IMR-90 (cell line): ENCODE data around the gene CLCF1. TPM values are rescaled to one million over a fixed set of nuclear protein-coding genes. Genes with fewer than 3 reads are reported as not detected.
A peak's percentile ranks its signal among the peaks of the same experiment; 100 is the strongest.

Experiments used
- ATAC-seq: fragments of 200-7000 bp; cut with Tn5 transposase; 2 replicates; pipeline ENCODE4 v1.9.1; 2020; ENCODE audit warnings: low read depth, mild to moderate bottlenecking, moderate library complexity
- BruUV-seq: library from RNA; stranded (reverse); fragments of 400-500 nt; replicated peaks from 2 replicates; lab custom pipeline; 2021; lab: Mats Ljungman, UMichigan
- CTCF ChIA-PET: fragments of 300-600 bp; formaldehyde crosslinking; extraction: SDS; loops from one replicate; lab custom pipeline; 2021; ENCODE audit warnings: antibody characterized with exemption; lab: Yijun Ruan, JAX
- POLR2A ChIA-PET: fragments of 300-600 bp; sonication (Branson Sonifier 250); formaldehyde crosslinking; loops from one replicate; lab custom pipeline; 2022; ENCODE audit warnings: antibody characterized with exemption; ENCODE audit not compliant: unreplicated experiment; lab: Charles Lee
- DNase-seq: peaks from one replicate; pipeline ENCODE4 v3.0.0; 2013
- H2AFZ ChIP-seq: replicated peaks from 2 replicates; pipeline ENCODE3; 2013; ENCODE audit warnings: low read length, mild to moderate bottlenecking; ENCODE audit not compliant: poor library complexity
- H2AK5ac ChIP-seq: 2 replicates; pipeline ENCODE4 v1.6.1; 2013; ENCODE audit warnings: low read depth, low read length, inconsistent platforms
- H2AK9ac ChIP-seq: replicated peaks from 2 replicates; pipeline ENCODE3; 2013; ENCODE audit warnings: mild to moderate bottlenecking, low read depth, low read length, moderate library complexity; ENCODE audit not compliant: poor library complexity
- H2BK120ac ChIP-seq: 2 replicates; pipeline ENCODE4 v1.6.1; 2013; ENCODE audit warnings: low read depth, low read length, inconsistent platforms
- H2BK15ac ChIP-seq: 3 replicates; pipeline ENCODE4 v1.6.1; 2013; ENCODE audit warnings: low read depth, low read length, inconsistent platforms
- H2BK20ac ChIP-seq: 2 replicates; pipeline ENCODE4 v1.6.1; 2013; ENCODE audit warnings: low read depth, mild to moderate bottlenecking, inconsistent platforms, low read length, moderate library complexity
- H2BK5ac ChIP-seq: 2 replicates; pipeline ENCODE4 v1.6.1; 2013; ENCODE audit warnings: mild to moderate bottlenecking, low read depth, low read length, inconsistent platforms; ENCODE audit not compliant: poor library complexity, severe bottlenecking
- H3K14ac ChIP-seq: replicated peaks from 2 replicates; pipeline ENCODE4 v1.6.1; 2013; ENCODE audit warnings: low read depth, low read length, inconsistent platforms
- H3K18ac ChIP-seq: 2 replicates; pipeline ENCODE4 v1.6.1; 2013; ENCODE audit warnings: low read depth, low read length, control low read depth
- H3K23ac ChIP-seq: 2 replicates; pipeline ENCODE4 v1.6.1; 2013; ENCODE audit warnings: low read depth, low read length, inconsistent platforms
- H3K27ac ChIP-seq: 2 replicates; pipeline ENCODE4 v1.5.1; 2013; ENCODE audit warnings: mild to moderate bottlenecking, control low read depth, low read length; ENCODE audit not compliant: insufficient read depth
- H3K27me3 ChIP-seq: 2 replicates; pipeline ENCODE4 v1.6.1; 2013; ENCODE audit warnings: low read length; ENCODE audit not compliant: control insufficient read depth, insufficient read depth
- H3K36me3 ChIP-seq: 2 replicates; pipeline ENCODE4 v1.6.1; 2013; ENCODE audit warnings: low read length, mixed read lengths; ENCODE audit not compliant: control insufficient read depth, insufficient read depth
- H3K4ac ChIP-seq: 2 replicates; pipeline ENCODE4 v1.6.1; 2013; ENCODE audit warnings: low read depth, low read length, inconsistent platforms
- H3K4me1 ChIP-seq: 2 replicates; pipeline ENCODE4 v1.6.1; 2013; ENCODE audit warnings: low read length, mixed read lengths; ENCODE audit not compliant: control insufficient read depth, insufficient read depth
- H3K4me2 ChIP-seq: 2 replicates; pipeline ENCODE4 v1.6.1; 2013; ENCODE audit warnings: low read depth, mild to moderate bottlenecking, control low read depth, low read length, moderate library complexity
- H3K4me3 ChIP-seq: 2 replicates; pipeline ENCODE4 v1.5.1; 2013; ENCODE audit warnings: low read depth, mild to moderate bottlenecking, control low read depth, low read length, moderate library complexity; ENCODE audit not compliant: insufficient read depth
- H3K56ac ChIP-seq: 2 replicates; pipeline ENCODE4 v1.6.1; 2013; ENCODE audit warnings: low read length, inconsistent platforms; ENCODE audit not compliant: insufficient read depth; ENCODE audit errors: extremely low read depth
- H3K79me1 ChIP-seq, 2 experiments: 2 replicates each; pipeline ENCODE4 v1.6.1; 2013; ENCODE audit warnings: low read length in 2 of 2, inconsistent platforms in 1 of 2, low read depth in 1 of 2
- H3K9ac ChIP-seq: 2 replicates; pipeline ENCODE4 v1.6.1; 2013; ENCODE audit warnings: low read depth, low read length, control low read depth
- H3K9me1 ChIP-seq: 2 replicates; pipeline ENCODE4 v1.6.1; 2013; ENCODE audit warnings: low read length, inconsistent platforms; ENCODE audit not compliant: insufficient read depth
- H3K9me3 ChIP-seq: 2 replicates; pipeline ENCODE4 v1.6.1; 2013; ENCODE audit warnings: low read length; ENCODE audit not compliant: control insufficient read depth, insufficient read depth
- H4K20me1 ChIP-seq: 2 replicates; pipeline ENCODE4 v1.6.1; 2013; ENCODE audit warnings: low read length, inconsistent platforms; ENCODE audit not compliant: insufficient read depth
- H4K5ac ChIP-seq: 2 replicates; pipeline ENCODE4 v1.6.1; 2013; ENCODE audit warnings: mild to moderate bottlenecking, low read depth, low read length, control low read depth
- H4K8ac ChIP-seq, 2 experiments: 2 replicates each; pipeline ENCODE4 v1.6.1; 2013; ENCODE audit warnings: low read depth in 2 of 2, low read length in 2 of 2, control low read depth in 1 of 2, inconsistent platforms in 1 of 2
- H4K91ac ChIP-seq: 2 replicates; pipeline ENCODE4 v1.6.1; 2013; ENCODE audit warnings: low read depth, low read length, inconsistent platforms; ENCODE audit not compliant: insufficient read depth
- BHLHE40 ChIP-seq: fragments of 150-350 bp; IDR thresholded peaks from 2 replicates; pipeline ENCODE4 v1.6.1; 2016; ENCODE audit warnings: mild to moderate bottlenecking, low read depth, low read length
- CEBPB ChIP-seq: IDR thresholded peaks from 2 replicates; pipeline ENCODE4 v1.6.1; 2012; ENCODE audit warnings: low read depth, low read length, improper control_type of control experiment
- CHD1 ChIP-seq: IDR thresholded peaks from 2 replicates; pipeline ENCODE4 v1.6.1; 2012; ENCODE audit warnings: low read depth, low read length, improper control_type of control experiment
- FOS ChIP-seq: fragments of 150-350 bp; IDR thresholded peaks from 2 replicates; pipeline ENCODE4 v1.6.1; 2016; ENCODE audit warnings: low read depth, low read length
- MAZ ChIP-seq: IDR thresholded peaks from 2 replicates; pipeline ENCODE4 v1.6.1; 2012; ENCODE audit warnings: low read depth, mild to moderate bottlenecking, low read length, improper control_type of control experiment, moderate library complexity, borderline replicate concordance
- MXI1 ChIP-seq: IDR thresholded peaks from 2 replicates; pipeline ENCODE4 v1.6.1; 2012; ENCODE audit warnings: low read depth, mild to moderate bottlenecking, low read length, moderate library complexity, borderline replicate concordance
- NFE2L2 ChIP-seq: fragments of 150-350 bp; IDR thresholded peaks from 2 replicates; pipeline ENCODE4 v1.6.1; 2016; ENCODE audit warnings: low read depth, mild to moderate bottlenecking, low read length
- POLR2A ChIP-seq: IDR thresholded peaks from 2 replicates; pipeline ENCODE4 v1.6.1; 2012; ENCODE audit warnings: mild to moderate bottlenecking, low read depth, low read length
- RAD21 ChIP-seq: IDR thresholded peaks from 2 replicates; pipeline ENCODE4 v1.6.1; 2012; ENCODE audit warnings: low read length, improper control_type of control experiment
- RCOR1 ChIP-seq: IDR thresholded peaks from 2 replicates; pipeline ENCODE4 v1.6.1; 2012; ENCODE audit warnings: mild to moderate bottlenecking, low read length, improper control_type of control experiment; ENCODE audit not compliant: insufficient replicate concordance
- RFX5 ChIP-seq: IDR thresholded peaks from 2 replicates; pipeline ENCODE4 v1.8.0; 2012; ENCODE audit warnings: low read depth, mild to moderate bottlenecking, low read length, moderate library complexity
- SMC3 ChIP-seq: fragments of 150-350 bp; IDR thresholded peaks from 2 replicates; pipeline ENCODE4 v1.6.1; 2016; ENCODE audit warnings: low read depth, mild to moderate bottlenecking, antibody characterized with exemption, low read length, moderate library complexity
- WGBS, 2 experiments: methylation state at CpG; one replicate each; pipeline versions ENCODE4 v1.1.5 to v1.1.7; 2013; ENCODE audit warnings: missing lambda C conversion rate in 2 of 2; ENCODE audit not compliant: insufficient read length in 1 of 2; ENCODE audit errors: extremely low coverage in 2 of 2; 5-methylcytosine and 5-hydroxymethylcytosine counted together
- dilution Hi-C: fragments of 300-500 bp; cut with HindIII; formaldehyde crosslinking; loops from one replicate; pipeline ENCODE4 v1.14.3; 2018; ENCODE audit warnings: low sequenced_read_pairs; ENCODE audit not compliant: unreplicated experiment
- in situ Hi-C: fragments of 300-500 bp; cut with MboI; formaldehyde crosslinking; loops from 3 replicates; pipeline ENCODE4 v1.14.3; 2019; ENCODE audit warnings: low sequenced_read_pairs, inconsistent platforms, mixed read lengths
- intact Hi-C: fragments of 100-400 bp; cut with micrococcal nuclease; formaldehyde crosslinking; loops from 2 replicates; pipeline ENCODE4 v1.10.0; 2022
- polyA plus RNA-seq, 3 experiments: library from polyadenylated mRNA; depleted of rRNA; stranded (reverse); fragments of >200 nt; gene quantifications; 2 replicates each; pipeline ENCODE4 v1.2.3, GENCODE V29; 2012; ENCODE audit warnings: low replicate concordance in 1 of 3
- total RNA-seq: library from RNA; depleted of rRNA; stranded (reverse); fragments of >200 nt; gene quantifications from 2 replicates; pipeline ENCODE4 v1.2.3, GENCODE V29; 2012
- TF ChIP-seq, protein P1 (sequence below): conservative IDR thresholded peaks from 2 replicates; pipeline ENCODE4 v1.5.1; 2012; ENCODE audit warnings: mild to moderate bottlenecking, low read depth, low read length, improper control_type of control experiment
- TF ChIP-seq, protein P2 (sequence below): fragments of 150-350 bp; IDR thresholded peaks from 2 replicates; pipeline ENCODE4 v1.6.1; 2016; ENCODE audit warnings: low read depth, mild to moderate bottlenecking, low read length, moderate library complexity, borderline replicate concordance

CLCF1 gene
- total and polyA plus RNA-seq, 2 of the 4 experiments (the other 2 are of a cell fraction): 5.6 to 27.8 TPM

GRCh38 chr11:67372321-67372992, 941 bp downstream of the CLCF1 start:
- H2BK15ac ChIP-seq: peak overlapping the region; percentile 36; the same call in 1 of the 3 replicates
- CTCF ChIA-PET: interaction anchor here (1.0 to 2.3 kb wide), 2 partner anchors 16 to 27 kb away, joined by 3 to 6 read pairs; no protein-coding TSS in a partner anchor
- H3K9ac ChIP-seq: peak overlapping the region; percentile 73
- peak overlapping the region; percentile 18; the same call in 1 of the 2 replicates for H3K18ac ChIP-seq
- H3K4ac ChIP-seq: peak overlapping the region; percentile 92
- peak overlapping the region; percentile 93 for H2BK5ac ChIP-seq
- peaks cover 48% of the 10 kb centered on the region for H3K4me1 ChIP-seq
- peaks cover 5 to 45% of the 10 kb centered on the region in 2 experiments; a peak in 3 of 4 replicates for H3K79me1 ChIP-seq
- H2AK9ac ChIP-seq: peak overlapping the region; percentile 95
- H3K9me1 ChIP-seq: peaks cover 32% of the 10 kb centered on the region
- H2BK120ac ChIP-seq: peak overlapping the region; percentile 83
- H4K5ac ChIP-seq: peak overlapping the region; percentile 27
- intact Hi-C loops (no loop called here), in situ Hi-C loops (no loop called here), dilution Hi-C loops (no loop called here)
- peak overlapping the region; percentile 43; the same call in 1 of the 2 replicates for H3K56ac ChIP-seq
- H2BK20ac ChIP-seq: 0 out of 2 replicates have a peak overlapping the region, but pooled peaks have one; percentile 57
- DNase-seq (no peak), ATAC-seq (peak; percentile 5)
- POLR2A ChIA-PET: no interaction called here
- peak overlapping the region; percentile 99 for H3K23ac ChIP-seq
- peak overlapping the region; percentile 71 for H3K4me2 ChIP-seq
- H4K20me1 ChIP-seq: peaks cover 43% of the 10 kb centered on the region
- peak overlapping the region; percentile 13 to 78; a peak in 2 of 4 replicates for H4K8ac ChIP-seq
- peaks cover 3% of the 10 kb centered on the region; the same call in 1 of the 2 replicates for H3K36me3 ChIP-seq
- WGBS, 2 experiments: 0% methylated on average over 21 of the region's 78 CpGs; no CpG with 5 or more reads in 1 of the 2 experiments
- H3K27ac ChIP-seq: peak overlapping the region; percentile 94
- BruUV-seq: no TSS peak
- peak overlapping the region; percentile 83 for H2AFZ ChIP-seq
- H3K27me3 ChIP-seq: no peaks in the 10 kb centered on the region
- H3K4me3 ChIP-seq: peak overlapping the region; percentile 78
- peak overlapping the region; percentile 89 for H3K14ac ChIP-seq
- H3K9me3 ChIP-seq: no peaks in the 10 kb centered on the region
- H4K91ac ChIP-seq: peak overlapping the region; percentile 88; the same call in 1 of the 2 replicates
- H2AK5ac ChIP-seq: peak overlapping the region; percentile 98
- TF ChIP-seq CEBPB (no peak), MXI1 (no peak; the same call in 1 of the 2 replicates), POLR2A (no peak; the same call in 1 of the 2 replicates), SMC3 (no peak), BHLHE40 (no peak), NFE2L2 (no peak), MAZ (no peak), RFX5 (no peak), RAD21 (no peak), FOS (no peak), RCOR1 (no peak), CHD1 (no peak)
- TF ChIP-seq, protein P1, sequence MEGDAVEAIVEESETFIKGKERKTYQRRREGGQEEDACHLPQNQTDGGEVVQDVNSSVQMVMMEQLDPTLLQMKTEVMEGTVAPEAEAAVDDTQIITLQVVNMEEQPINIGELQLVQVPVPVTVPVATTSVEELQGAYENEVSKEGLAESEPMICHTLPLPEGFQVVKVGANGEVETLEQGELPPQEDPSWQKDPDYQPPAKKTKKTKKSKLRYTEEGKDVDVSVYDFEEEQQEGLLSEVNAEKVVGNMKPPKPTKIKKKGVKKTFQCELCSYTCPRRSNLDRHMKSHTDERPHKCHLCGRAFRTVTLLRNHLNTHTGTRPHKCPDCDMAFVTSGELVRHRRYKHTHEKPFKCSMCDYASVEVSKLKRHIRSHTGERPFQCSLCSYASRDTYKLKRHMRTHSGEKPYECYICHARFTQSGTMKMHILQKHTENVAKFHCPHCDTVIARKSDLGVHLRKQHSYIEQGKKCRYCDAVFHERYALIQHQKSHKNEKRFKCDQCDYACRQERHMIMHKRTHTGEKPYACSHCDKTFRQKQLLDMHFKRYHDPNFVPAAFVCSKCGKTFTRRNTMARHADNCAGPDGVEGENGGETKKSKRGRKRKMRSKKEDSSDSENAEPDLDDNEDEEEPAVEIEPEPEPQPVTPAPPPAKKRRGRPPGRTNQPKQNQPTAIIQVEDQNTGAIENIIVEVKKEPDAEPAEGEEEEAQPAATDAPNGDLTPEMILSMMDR: no peak
- TF ChIP-seq, protein P2, sequence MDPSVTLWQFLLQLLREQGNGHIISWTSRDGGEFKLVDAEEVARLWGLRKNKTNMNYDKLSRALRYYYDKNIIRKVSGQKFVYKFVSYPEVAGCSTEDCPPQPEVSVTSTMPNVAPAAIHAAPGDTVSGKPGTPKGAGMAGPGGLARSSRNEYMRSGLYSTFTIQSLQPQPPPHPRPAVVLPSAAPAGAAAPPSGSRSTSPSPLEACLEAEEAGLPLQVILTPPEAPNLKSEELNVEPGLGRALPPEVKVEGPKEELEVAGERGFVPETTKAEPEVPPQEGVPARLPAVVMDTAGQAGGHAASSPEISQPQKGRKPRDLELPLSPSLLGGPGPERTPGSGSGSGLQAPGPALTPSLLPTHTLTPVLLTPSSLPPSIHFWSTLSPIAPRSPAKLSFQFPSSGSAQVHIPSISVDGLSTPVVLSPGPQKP: no peak
